ENCODE results near the gene NCEH1.

Gene NCEH1

GRCh38 chr3:172586436-172586835 is 124.4 kb downstream of the NCEH1 start:
- DNase-seq (ENCODE audit: low read depth in 1 of 2, low spot score in 1 of 2), result no peak

DNA sequence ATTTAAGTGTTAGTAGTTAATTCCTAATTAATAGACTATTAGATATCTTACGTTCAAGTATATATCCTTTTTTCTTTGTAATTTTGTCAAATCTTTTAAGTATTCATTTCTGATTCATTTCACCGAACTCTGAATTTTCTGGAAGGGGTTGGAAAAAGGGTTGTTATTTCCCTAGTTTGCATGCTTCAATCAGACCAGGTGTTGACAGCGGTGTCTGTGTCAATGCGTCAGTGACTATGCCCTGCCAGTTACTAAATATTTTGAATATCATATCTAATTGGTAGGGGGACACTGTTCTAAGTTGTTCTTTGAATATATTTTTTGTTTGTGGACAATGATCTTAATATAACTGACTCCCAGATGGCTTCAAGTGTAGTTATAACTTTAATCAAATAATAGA is 124.9 kb downstream of the NCEH1 start:
- no peak for DNase-seq (ENCODE audit: low read depth in 1 of 2, low spot score in 1 of 2)

DNA sequence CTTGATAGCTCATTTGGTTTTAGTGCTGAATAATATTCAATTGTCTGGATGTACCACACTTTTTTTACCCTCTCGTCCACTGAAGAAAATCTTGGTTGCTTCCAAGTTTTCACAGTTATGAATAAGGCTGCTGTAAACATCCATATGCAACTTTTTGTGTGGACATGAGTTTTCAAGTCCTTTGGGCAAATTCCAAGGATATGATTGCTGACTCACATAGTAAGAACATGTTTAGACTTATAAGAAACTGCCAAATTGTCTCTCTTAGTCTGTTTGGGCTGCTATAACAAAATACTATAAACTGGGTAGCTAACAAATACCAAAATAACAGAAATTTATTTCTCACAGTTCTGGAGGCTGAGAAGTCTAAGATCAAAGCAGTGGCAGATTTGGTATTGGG is 128.2 kb downstream of the NCEH1 start:
- DNase-seq (ENCODE audit: low read depth in 1 of 2, low spot score in 1 of 2), result no peak

DNA sequence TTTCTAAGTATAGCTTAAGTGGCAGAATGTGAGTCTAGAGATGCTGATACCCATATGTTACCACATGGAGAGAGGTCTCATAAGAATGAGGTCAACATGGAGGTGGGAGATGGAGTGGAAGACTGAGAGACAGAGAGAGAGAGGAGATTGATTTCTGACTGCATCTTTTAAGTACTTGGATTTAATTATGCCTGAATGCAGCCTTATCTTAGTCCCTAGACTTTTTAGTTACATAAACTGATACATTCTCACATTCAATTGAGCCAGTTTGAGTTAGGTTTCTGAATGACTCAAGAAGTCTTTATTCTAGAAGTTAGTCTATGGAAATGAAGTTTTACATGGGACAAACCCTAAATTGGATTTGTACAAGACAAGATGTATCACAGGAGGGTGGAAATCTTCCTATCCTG is 129.1 kb downstream of the NCEH1 start:
- no peak for DNase-seq (ENCODE audit: low read depth in 1 of 2, low spot score in 1 of 2)

DNA sequence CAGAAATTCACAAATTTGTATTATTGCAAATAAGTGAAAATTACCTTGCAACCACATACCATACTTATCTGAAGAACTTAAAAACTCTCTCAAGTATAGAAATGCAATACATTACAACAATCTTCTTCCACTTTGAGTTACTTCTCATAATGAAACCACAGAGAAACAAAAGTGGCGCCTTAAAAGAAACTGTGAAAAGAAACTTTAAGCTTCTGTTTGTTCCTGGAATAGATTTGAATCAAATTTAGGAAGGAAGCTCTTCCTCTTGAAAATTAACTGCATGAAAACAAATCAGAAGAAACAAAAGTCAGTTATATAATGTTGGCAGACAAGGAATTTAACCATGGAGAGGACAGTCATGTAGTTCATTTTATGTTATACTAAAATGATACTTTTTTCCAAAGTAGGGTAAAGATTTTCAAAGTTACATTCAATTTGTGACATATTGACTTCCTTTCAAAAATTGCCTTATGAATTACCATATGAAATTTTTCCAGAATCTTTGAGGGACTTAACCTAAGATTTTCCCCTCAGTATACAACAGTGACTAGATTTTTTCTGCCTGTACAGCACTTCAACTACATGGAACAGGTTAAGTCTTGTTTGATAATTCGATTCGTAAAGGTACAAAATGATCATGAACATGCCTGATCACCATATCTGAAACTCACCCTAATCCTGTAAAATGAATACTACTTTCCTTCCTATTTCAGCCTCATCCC is 130.0 kb downstream of the NCEH1 start:
- DNase-seq (ENCODE audit: low read depth in 1 of 2, low spot score in 1 of 2), result no peak
